NK-92 (cell line): ENCODE results near the gene SPARC.
"Not testable (repeated sequence)": the region's sequence is repeated elsewhere in the genome, so short reads cannot be mapped to it uniquely, and the experiment has no call there.

Source experiments
- DNase-seq: peaks from one replicate; lab custom pipeline; 2025; ENCODE audit not compliant: unreplicated experiment; lab: John Stamatoyannopoulos, UW

SPARC gene

GRCh38 chr5:151686674-151687407, at the start of gene SPARC:
SPARC (minus strand) TSS chr5:151686915; CDS start chr5:151676188, 10,727 bp downstream.
- DNase-seq = no peak

GRCh38 chr5:151735646-151736045, 48.9 kb upstream of the SPARC start:
- DNase-seq = no peak

GRCh38 chr5:151734064-151734408, 47.3 kb upstream of the SPARC start:
- no peak for DNase-seq

GRCh38 chr5:151733358-151734063, 46.8 kb upstream of the SPARC start:
- no peak for DNase-seq

GRCh38 chr5:151730381-151730780, 43.7 kb upstream of the SPARC start:
- no peak for DNase-seq

- not testable (repeated sequence) for DNase-seq
Observed at GRCh38 chr5:151729597-151729996, 42.9 kb upstream of the SPARC start.

GRCh38 chr5:151724360-151724759, 37.6 kb upstream of the SPARC start:
- DNase-seq = no peak

- DNase-seq = no peak
Observed at GRCh38 chr5:151722546-151722945, 35.8 kb upstream of the SPARC start.

- DNase-seq = no peak
Observed at GRCh38 chr5:151721812-151722391, 35.2 kb upstream of the SPARC start.

GRCh38 chr5:151721087-151721646, 34.5 kb upstream of the SPARC start:
- no peak for DNase-seq

GRCh38 chr5:151720215-151720614, 33.5 kb upstream of the SPARC start:
- DNase-seq = no peak

GRCh38 chr5:151719228-151720000, 32.7 kb upstream of the SPARC start:
- no peak for DNase-seq

- DNase-seq = no peak
Observed at GRCh38 chr5:151718646-151719045, 31.9 kb upstream of the SPARC start.

GRCh38 chr5:151718153-151718552, 31.4 kb upstream of the SPARC start:
- DNase-seq = no peak

- DNase-seq = no peak
Observed at GRCh38 chr5:151717416-151717815, 30.7 kb upstream of the SPARC start.

- no peak for DNase-seq
Observed at GRCh38 chr5:151709109-151709735, 22.5 kb upstream of the SPARC start.

- no peak for DNase-seq
Observed at GRCh38 chr5:151708126-151708525, 21.4 kb upstream of the SPARC start.

- no peak for DNase-seq
Observed at GRCh38 chr5:151707567-151707966, 20.9 kb upstream of the SPARC start.

GRCh38 chr5:151706906-151707305, 20.2 kb upstream of the SPARC start:
- no peak for DNase-seq

GRCh38 chr5:151703780-151704179, 17.1 kb upstream of the SPARC start:
- DNase-seq = no peak

GRCh38 chr5:151703227-151703626, 16.5 kb upstream of the SPARC start:
- DNase-seq = no peak
